ENCODE measurements around the gene ZFYVE26.

DNA sequence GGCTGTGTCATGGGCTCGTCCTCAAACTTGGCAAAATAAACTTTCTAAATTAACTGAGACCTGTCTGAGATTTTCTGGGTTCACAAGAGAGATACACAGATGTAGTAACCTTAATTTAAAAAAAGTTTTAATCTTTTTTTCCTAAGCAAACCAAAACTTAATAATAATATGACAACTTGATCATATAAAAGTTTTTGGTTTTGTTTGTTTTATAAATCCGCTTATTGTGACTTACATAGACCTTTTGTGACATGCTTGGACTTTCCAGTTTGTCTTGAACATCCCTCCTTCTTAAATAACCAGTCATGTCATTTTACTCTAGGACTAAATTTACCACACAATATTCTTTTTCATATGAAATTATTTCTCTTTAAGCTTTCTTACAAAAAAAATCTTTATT, 106.2 kb downstream of the ZFYVE26 start:
- TF ChIP-seq, protein P1, sequence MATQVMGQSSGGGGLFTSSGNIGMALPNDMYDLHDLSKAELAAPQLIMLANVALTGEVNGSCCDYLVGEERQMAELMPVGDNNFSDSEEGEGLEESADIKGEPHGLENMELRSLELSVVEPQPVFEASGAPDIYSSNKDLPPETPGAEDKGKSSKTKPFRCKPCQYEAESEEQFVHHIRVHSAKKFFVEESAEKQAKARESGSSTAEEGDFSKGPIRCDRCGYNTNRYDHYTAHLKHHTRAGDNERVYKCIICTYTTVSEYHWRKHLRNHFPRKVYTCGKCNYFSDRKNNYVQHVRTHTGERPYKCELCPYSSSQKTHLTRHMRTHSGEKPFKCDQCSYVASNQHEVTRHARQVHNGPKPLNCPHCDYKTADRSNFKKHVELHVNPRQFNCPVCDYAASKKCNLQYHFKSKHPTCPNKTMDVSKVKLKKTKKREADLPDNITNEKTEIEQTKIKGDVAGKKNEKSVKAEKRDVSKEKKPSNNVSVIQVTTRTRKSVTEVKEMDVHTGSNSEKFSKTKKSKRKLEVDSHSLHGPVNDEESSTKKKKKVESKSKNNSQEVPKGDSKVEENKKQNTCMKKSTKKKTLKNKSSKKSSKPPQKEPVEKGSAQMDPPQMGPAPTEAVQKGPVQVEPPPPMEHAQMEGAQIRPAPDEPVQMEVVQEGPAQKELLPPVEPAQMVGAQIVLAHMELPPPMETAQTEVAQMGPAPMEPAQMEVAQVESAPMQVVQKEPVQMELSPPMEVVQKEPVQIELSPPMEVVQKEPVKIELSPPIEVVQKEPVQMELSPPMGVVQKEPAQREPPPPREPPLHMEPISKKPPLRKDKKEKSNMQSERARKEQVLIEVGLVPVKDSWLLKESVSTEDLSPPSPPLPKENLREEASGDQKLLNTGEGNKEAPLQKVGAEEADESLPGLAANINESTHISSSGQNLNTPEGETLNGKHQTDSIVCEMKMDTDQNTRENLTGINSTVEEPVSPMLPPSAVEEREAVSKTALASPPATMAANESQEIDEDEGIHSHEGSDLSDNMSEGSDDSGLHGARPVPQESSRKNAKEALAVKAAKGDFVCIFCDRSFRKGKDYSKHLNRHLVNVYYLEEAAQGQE (IDR thresholded peaks at IDR 0.05; ENCODE audit: low read depth) = no peak
- TF ChIP-seq YY1 (IDR thresholded peaks at IDR 0.05; ENCODE audit: low read depth) (no peak), EP300 (IDR thresholded peaks at IDR 0.05; ENCODE audit: borderline replicate concordance) (no peak), CREB1 (IDR thresholded peaks at IDR 0.05; ENCODE audit: low read depth) (no peak), RAD21 (IDR thresholded peaks at IDR 0.05; ENCODE audit: low read depth) (no peak), CEBPB (IDR thresholded peaks at IDR 0.05) (no peak), TAF1 (IDR thresholded peaks at IDR 0.05; ENCODE audit: low read depth) (no peak), FOXM1 (IDR thresholded peaks at IDR 0.05; ENCODE audit: borderline replicate concordance, low read depth) (no peak), NFIC (IDR thresholded peaks at IDR 0.05) (no peak), ZBTB7A (IDR thresholded peaks at IDR 0.05; ENCODE audit: low read depth) (no peak), TEAD4 (IDR thresholded peaks at IDR 0.05) (no peak), EGR1 (IDR thresholded peaks at IDR 0.05) (no peak), TCF12 (IDR thresholded peaks at IDR 0.05; ENCODE audit: low read depth) (no peak)
- TF ChIP-seq, protein P2, sequence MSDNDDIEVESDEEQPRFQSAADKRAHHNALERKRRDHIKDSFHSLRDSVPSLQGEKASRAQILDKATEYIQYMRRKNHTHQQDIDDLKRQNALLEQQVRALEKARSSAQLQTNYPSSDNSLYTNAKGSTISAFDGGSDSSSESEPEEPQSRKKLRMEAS (IDR thresholded peaks at IDR 0.05) = no peak

All from Ishikawa (cell line).